Brain microvascular endothelial cell (primary cell): ENCODE results near the gene MDFI.

ENCODE experiments used
- DNase-seq: peaks from one replicate; pipeline ENCODE4 v3.0.0-alpha.2; 2020
- H3K27ac ChIP-seq: fragments of 250-450 bp; sonication (Bioruptor Pico); 2 replicates; pipeline ENCODE4 v1.5.1; 2020; ENCODE audit warnings: mild to moderate bottlenecking, moderate library complexity
- H3K27me3 ChIP-seq: fragments of 250-450 bp; sonication (Bioruptor Pico); replicated peaks from 2 replicates; pipeline ENCODE4 v1.5.1; 2020; ENCODE audit warnings: mild to moderate bottlenecking
- H3K36me3 ChIP-seq: fragments of 250-450 bp; sonication (Bioruptor Pico); replicated peaks from 2 replicates; pipeline ENCODE4 v1.5.1; 2020; ENCODE audit warnings: mild to moderate bottlenecking
- H3K4me3 ChIP-seq: 2 replicates; pipeline ENCODE4 v1.5.1; 2011; ENCODE audit warnings: low read depth, mild to moderate bottlenecking, control low read depth, low read length, moderate library complexity
- CTCF ChIP-seq: IDR thresholded peaks from 2 replicates; pipeline ENCODE4 v1.5.1; 2011; ENCODE audit warnings: low read depth, mild to moderate bottlenecking, moderate library complexity, low read length, control low read depth, inconsistent platforms; ENCODE audit errors: missing control alignments
- in situ Hi-C: cut with HindIII; loops from 2 replicates; pipeline ENCODE4 v1.10.0; 2017; ENCODE audit warnings: low sequenced_read_pairs, low pct_ligation_motif_present

MDFI gene

GRCh38 chr6:41683273-41683522, 44.9 kb downstream of the MDFI start:
- Histone ChIP-seq H3K36me3 (peaks cover 13% of the 10 kb centered on the region), H3K27me3 (no peaks in the 10 kb centered on the region), H3K27ac (peak overlapping the region; percentile 34), H3K4me3 (peak overlapping the region; percentile 42)
- DNase-seq: no peak
- no peak for TF ChIP-seq CTCF
- in situ Hi-C loops: no loop called here

- Histone ChIP-seq H3K4me3 (peak overlapping the region; percentile 42), H3K27me3 (no peaks in the 10 kb centered on the region), H3K27ac (peak overlapping the region; percentile 34), H3K36me3 (peaks cover 13% of the 10 kb centered on the region)
- in situ Hi-C loops: no loop called here
- TF ChIP-seq CTCF: peak; percentile 94
- DNase-seq: peak; percentile 44
Measured at GRCh38 chr6:41683523-41684310, 45.4 kb downstream of the MDFI start.

DNA sequence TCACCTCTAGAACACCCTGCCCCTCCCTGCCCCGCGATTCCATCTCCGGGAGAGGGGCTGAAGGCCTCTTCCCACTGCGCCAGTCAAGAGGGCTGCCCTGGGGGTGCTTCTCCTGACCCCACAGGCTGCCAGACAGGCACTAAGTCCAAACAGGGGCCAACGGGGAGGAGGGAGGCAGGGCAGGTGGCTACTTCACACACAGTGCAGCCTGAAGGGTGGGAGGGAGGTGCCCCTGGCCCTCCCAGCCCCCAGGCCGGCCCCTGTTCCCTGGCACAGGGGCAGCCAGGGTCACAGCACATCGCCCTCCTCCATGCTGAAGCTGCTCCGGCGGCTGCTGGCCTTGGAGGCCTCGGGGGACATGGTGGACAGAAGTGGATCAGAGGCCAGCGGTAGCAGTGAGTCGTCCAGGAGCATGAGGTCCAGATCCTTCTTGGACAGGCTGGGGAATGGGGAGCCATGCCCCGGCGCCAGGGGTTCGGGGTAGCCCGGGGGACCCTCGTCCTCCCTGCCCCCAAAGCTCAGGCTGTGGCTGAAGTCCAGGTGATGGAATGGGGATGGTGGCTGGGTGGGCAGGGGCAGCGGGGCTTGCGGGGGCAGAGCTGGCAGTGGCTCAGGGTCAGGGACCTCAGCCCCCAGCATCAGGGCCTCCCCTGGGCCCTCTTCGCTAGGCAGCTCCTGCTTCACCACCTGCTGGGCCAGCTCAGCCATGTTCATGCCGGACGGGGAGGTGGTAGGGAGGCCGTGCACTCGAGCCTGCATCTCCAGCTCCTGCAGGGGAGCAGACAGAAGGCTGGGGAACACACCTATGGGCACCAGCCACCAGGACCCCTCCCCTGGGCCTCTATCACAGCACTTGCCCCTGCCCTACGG, 46.3 kb downstream of the MDFI start:
- Histone ChIP-seq H3K27ac (no peak overlapping the region), H3K4me3 (no peak overlapping the region), H3K36me3 (peaks cover 13% of the 10 kb centered on the region), H3K27me3 (no peaks in the 10 kb centered on the region)
- TF ChIP-seq CTCF: no peak
- in situ Hi-C loops: no loop called here
- DNase-seq: no peak

DNA sequence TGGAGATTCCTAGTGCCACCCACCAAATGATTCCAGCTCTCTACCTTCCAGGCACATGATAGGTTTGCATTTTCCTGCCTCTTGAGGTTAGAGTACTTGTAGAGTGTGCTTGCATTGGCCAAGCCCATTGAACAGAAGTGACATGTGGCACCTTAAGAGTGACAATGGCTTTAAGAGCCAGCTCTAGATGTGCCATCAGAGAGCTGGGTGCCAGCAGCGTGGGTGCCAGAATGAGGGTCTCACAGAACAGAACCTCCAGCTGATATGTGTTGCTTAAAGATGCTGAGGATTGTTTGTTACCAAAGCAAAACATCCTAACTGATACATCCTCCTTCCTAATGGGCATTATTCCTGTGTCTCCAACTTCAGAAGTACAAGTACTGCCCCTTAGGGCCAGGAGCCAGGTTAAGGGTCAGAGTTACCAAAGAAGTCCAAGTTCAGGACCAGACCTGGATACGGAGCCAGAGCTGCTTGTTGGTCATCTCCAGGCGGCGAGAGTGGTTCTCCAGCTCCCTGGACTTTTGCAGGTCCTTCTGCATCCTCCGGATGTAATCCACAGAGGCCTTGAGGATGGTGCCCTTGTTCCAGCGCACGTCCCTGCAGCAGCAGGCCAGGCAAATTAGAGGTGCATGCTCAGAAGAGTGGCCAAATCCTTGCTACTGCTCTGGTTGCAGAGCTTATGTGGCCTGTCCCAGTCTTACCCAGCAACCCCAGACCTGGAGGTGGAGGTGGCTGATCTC, 47.5 kb downstream of the MDFI start:
- Histone ChIP-seq H3K4me3 (no peak overlapping the region), H3K36me3 (peaks cover 17% of the 10 kb centered on the region), H3K27ac (no peak overlapping the region), H3K27me3 (no peaks in the 10 kb centered on the region)
- in situ Hi-C loops: no loop called here
- no peak for TF ChIP-seq CTCF
- DNase-seq: no peak

DNA sequence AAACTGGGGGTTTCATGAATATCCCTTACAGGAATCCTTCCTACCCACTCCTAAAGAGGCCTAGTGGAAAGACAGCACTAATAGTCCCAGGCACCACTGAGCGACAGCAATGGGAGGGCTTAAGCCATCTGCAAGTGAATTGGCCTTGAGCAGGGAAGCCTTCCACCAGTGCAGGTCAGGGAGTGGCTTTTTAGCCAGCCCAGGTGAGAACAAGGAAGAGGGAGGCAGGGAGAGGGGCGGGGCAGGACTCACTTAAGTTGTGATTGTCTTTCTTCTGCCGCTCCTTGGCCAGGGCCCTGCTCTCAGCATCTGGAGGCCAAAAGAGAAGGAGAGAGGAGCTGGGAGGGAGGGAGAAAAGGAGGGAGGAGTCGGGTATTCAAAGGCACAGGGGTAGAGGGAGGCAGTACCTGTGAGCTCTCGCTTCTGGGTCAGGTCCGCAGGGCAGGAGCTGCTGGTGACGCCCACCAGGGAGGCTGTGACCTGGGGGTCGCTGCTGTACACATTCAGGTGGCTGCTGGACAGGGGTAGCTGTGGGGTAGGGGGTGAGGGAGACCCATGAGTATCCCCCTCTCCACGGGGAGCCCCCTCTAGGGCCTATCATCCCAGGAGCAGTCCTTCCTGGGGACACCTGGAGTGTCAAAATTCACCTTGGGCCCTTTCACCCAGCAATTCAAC, 49.4 kb downstream of the MDFI start:
- in situ Hi-C loops: no loop called here

More for the DNA sequence above, 49.4 kb downstream of the MDFI start:
- TF ChIP-seq CTCF: no peak
- Histone ChIP-seq H3K27ac (no peak overlapping the region), H3K27me3 (no peaks in the 10 kb centered on the region), H3K4me3 (no peak overlapping the region), H3K36me3 (peaks cover 17% of the 10 kb centered on the region)
- DNase-seq: no peak
